Stimulated activated CD8-positive, alpha-beta memory T cell treated with anti-CD3 and anti-CD28 coated beads, Interleukin-7, amount 100 ng/mL, for 4 hours (primary cell): ENCODE results near the gene AFF3.
"Not testable (repeated sequence)": the region's sequence is repeated elsewhere in the genome, so short reads cannot be mapped to it uniquely, and the experiment has no call there.

Experiments used
- DNase-seq, 2 donors: peaks; one replicate each; pipeline ENCODE4 v3.0.0-alpha.2; 2020; ENCODE audit warnings: low read depth in 2 of 2

The AFF3 gene

GRCh38 chr2:99787769-99788382 lies 354.5 kb downstream of the AFF3 start:
- no peak for DNase-seq

- no peak for DNase-seq
These were observed 355.6 kb downstream of the AFF3 start for GRCh38 chr2:99786636-99787390.

GRCh38 chr2:99784946-99785345 lies 357.4 kb downstream of the AFF3 start:
- no peak for DNase-seq

- DNase-seq, result no peak
These were observed 358.1 kb downstream of the AFF3 start for GRCh38 chr2:99784282-99784681.

- DNase-seq, result no peak
These were observed 362.1 kb downstream of the AFF3 start for GRCh38 chr2:99780276-99780675.

GRCh38 chr2:99779276-99779675 lies 363.1 kb downstream of the AFF3 start:
- DNase-seq, result no peak

GRCh38 chr2:99777656-99778290 lies 364.6 kb downstream of the AFF3 start:
- DNase-seq, result no peak

- DNase-seq, result no peak
These were observed 365.3 kb downstream of the AFF3 start for GRCh38 chr2:99776906-99777646.

GRCh38 chr2:99776206-99776905 lies 366.0 kb downstream of the AFF3 start:
- DNase-seq, result no peak

GRCh38 chr2:99775585-99775984 lies 366.8 kb downstream of the AFF3 start:
- DNase-seq, result no peak

GRCh38 chr2:99773642-99774041 lies 368.7 kb downstream of the AFF3 start:
- not testable (repeated sequence) for DNase-seq

- DNase-seq, result no peak
These were observed 369.6 kb downstream of the AFF3 start for GRCh38 chr2:99772591-99773331.

GRCh38 chr2:99771681-99772333 lies 370.6 kb downstream of the AFF3 start:
- DNase-seq, result no peak

- no peak for DNase-seq
These were observed 371.5 kb downstream of the AFF3 start for GRCh38 chr2:99770876-99771275.

GRCh38 chr2:99765731-99766318 lies 376.6 kb downstream of the AFF3 start:
- DNase-seq, result no peak

- DNase-seq, result no peak
These were observed 378.6 kb downstream of the AFF3 start for GRCh38 chr2:99763764-99764163.

- no peak for DNase-seq
These were observed 379.7 kb downstream of the AFF3 start for GRCh38 chr2:99762714-99763113.

- DNase-seq, result no peak
These were observed 384.7 kb downstream of the AFF3 start for GRCh38 chr2:99757611-99758114.

GRCh38 chr2:99756059-99756458 lies 386.3 kb downstream of the AFF3 start:
- DNase-seq, result no peak

GRCh38 chr2:99754210-99754609 lies 388.2 kb downstream of the AFF3 start:
- DNase-seq, result no peak
